Esophagus squamous epithelium (tissue), 4 donors: ENCODE measurements around the gene LIMS2.

Source experiments
- POLR2A ChIP-seq, 4 donors: fragments of 450-650 bp; IDR thresholded peaks; one replicate each; pipeline ENCODE4 v1.6.1; 2017; ENCODE audit warnings: antibody characterized with exemption in 4 of 4, mild to moderate bottlenecking in 4 of 4, moderate library complexity in 3 of 4
- TF ChIP-seq, protein P1 (sequence below), 6 experiments: fragments of 450-650 bp in 4 of 6; fragments of 200-600 bp in 2 of 6; sonication (generic) in 2 of 6; IDR thresholded peaks; one replicate each; pipeline ENCODE4 v1.5.1; 2016 to 2019; ENCODE audit warnings: antibody characterized with exemption in 6 of 6, mild to moderate bottlenecking in 4 of 6, moderate library complexity in 4 of 6

DNA sequence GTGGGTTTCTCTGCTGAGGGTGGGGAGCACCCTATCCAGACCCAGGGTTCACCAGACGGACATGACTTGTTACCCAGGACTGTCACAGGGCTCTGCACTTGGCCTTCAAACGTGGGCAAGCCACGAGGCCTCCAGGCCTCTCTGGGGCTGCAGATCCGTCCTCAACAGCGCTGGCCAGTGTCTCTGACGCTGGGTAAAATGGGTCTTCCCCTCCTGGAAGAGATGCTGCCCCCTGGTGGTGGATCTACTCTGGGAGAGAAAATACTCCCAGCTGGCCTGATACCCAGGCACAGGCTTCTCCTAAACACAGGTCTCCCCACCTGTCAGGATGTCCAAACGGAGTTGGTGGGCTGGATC is 25.7 kb downstream of the LIMS2 start:
- TF ChIP-seq, protein P1, sequence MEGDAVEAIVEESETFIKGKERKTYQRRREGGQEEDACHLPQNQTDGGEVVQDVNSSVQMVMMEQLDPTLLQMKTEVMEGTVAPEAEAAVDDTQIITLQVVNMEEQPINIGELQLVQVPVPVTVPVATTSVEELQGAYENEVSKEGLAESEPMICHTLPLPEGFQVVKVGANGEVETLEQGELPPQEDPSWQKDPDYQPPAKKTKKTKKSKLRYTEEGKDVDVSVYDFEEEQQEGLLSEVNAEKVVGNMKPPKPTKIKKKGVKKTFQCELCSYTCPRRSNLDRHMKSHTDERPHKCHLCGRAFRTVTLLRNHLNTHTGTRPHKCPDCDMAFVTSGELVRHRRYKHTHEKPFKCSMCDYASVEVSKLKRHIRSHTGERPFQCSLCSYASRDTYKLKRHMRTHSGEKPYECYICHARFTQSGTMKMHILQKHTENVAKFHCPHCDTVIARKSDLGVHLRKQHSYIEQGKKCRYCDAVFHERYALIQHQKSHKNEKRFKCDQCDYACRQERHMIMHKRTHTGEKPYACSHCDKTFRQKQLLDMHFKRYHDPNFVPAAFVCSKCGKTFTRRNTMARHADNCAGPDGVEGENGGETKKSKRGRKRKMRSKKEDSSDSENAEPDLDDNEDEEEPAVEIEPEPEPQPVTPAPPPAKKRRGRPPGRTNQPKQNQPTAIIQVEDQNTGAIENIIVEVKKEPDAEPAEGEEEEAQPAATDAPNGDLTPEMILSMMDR (IDR thresholded peaks at IDR 0.05): peak; percentile 72 to 94 (median 79)
- no peak for TF ChIP-seq POLR2A (IDR thresholded peaks at IDR 0.05)
